ENCODE results near the gene PHLDB1. TPM values are rescaled to one million over a fixed set of nuclear protein-coding genes. Genes with fewer than 3 reads are reported as not detected.

The PHLDB1 gene
- polyA plus RNA-seq, 1 experiment, result 83.0 TPM

- no peak overlapping the region for H3K4me3 ChIP-seq (ENCODE audit: low read depth, low read length)
- H3K27ac ChIP-seq (ENCODE audit: low read depth, low read length), result no peak overlapping the region
- ChIA-PET CTCF (interaction anchor here (0.7 to 2.3 kb wide), 2 partner anchors 16 to 81 kb away, joined by 3 to 18 read pairs; no protein-coding TSS in a partner anchor), POLR2A (interaction anchor here (0.6 kb wide), 2 partner anchors 27 to 309 kb away, joined by 3 to 11 read pairs; partner anchors contain the start of gene TREH)
- peaks cover 15% of the 10 kb centered on the region for H3K27me3 ChIP-seq (ENCODE audit: control insufficient read depth, insufficient read depth, low read length)
- no peak for TF ChIP-seq CTCF (IDR thresholded peaks at IDR 0.05; ENCODE audit: low read depth, low read length)
- no peak for DNase-seq (ENCODE audit: low read depth, low spot score)
- no peaks in the 10 kb centered on the region for H3K9me3 ChIP-seq (ENCODE audit: control insufficient read depth, insufficient read depth, low read length)
These were observed 98.6 kb downstream of the PHLDB1 start for GRCh38 chr11:118705791-118706545.

GRCh38 chr11:118706546-118706825, 99.1 kb downstream of the PHLDB1 start:
- no peak for TF ChIP-seq CTCF (IDR thresholded peaks at IDR 0.05; ENCODE audit: low read depth, low read length)
- ChIA-PET POLR2A (interaction anchor here (0.6 kb wide), 1 partner anchor 27 kb away, joined by 3 read pairs; the partner anchor contains the start of gene TREH), CTCF (interaction anchor here (0.6 to 2.3 kb wide), 3 partner anchors 16 to 80 kb away, joined by 3 to 18 read pairs (median 3); no protein-coding TSS in a partner anchor)
- H3K27me3 ChIP-seq (ENCODE audit: control insufficient read depth, insufficient read depth, low read length), result peaks cover 17% of the 10 kb centered on the region
- DNase-seq (ENCODE audit: low read depth, low spot score), result no peak
- no peak overlapping the region for H3K27ac ChIP-seq (ENCODE audit: low read depth, low read length)
- H3K4me3 ChIP-seq (ENCODE audit: low read depth, low read length), result no peak overlapping the region
- no peaks in the 10 kb centered on the region for H3K9me3 ChIP-seq (ENCODE audit: control insufficient read depth, insufficient read depth, low read length)

Small RNAs within 50 kb of the gene (small RNA-seq; reads per million reads assigned to genes)
- gene RNU6-1157P (ENCODE audit: insufficient read length, low read depth) (not detected), gene RNU6-376P (ENCODE audit: insufficient read length, low read depth) (not detected)

Other genes starting within 250 kb of the PHLDB1 start
- gene UBE4A, start 248.0 kb upstream of the PHLDB1 start, polyA plus RNA-seq (2011; rRNA removed), result 32.0 and 33.7 TPM in 2 replicates
- gene ATP5MG, start 206.0 kb upstream of the PHLDB1 start, polyA plus RNA-seq (2011; rRNA removed), result 346 and 423 TPM in 2 replicates
- gene KMT2A, start 171.1 kb upstream of the PHLDB1 start, polyA plus RNA-seq (2011; rRNA removed), result 23.6 and 28.7 TPM in 2 replicates
- gene TTC36, start 80.1 kb upstream of the PHLDB1 start, polyA plus RNA-seq (2011; rRNA removed), result not detected in 2 replicates
- 22.5 and 26.1 TPM in 2 replicates for gene TMEM25, start 76.4 kb upstream of the PHLDB1 start, polyA plus RNA-seq (2011; rRNA removed)
- gene IFT46, start 41.7 kb upstream of the PHLDB1 start, polyA plus RNA-seq (2011; rRNA removed), result 40.8 and 57.2 TPM in 2 replicates
- gene ARCN1, start 35.2 kb upstream of the PHLDB1 start, polyA plus RNA-seq (2011; rRNA removed), result 303 and 387 TPM in 2 replicates
- gene TREH, start 72.0 kb downstream of the PHLDB1 start, polyA plus RNA-seq (2011; rRNA removed), result not detected in 2 replicates
- gene DDX6, start 183.5 kb downstream of the PHLDB1 start, polyA plus RNA-seq (2011; rRNA removed), result 68.8 and 81.8 TPM in 2 replicates

Data from AG04450 (cell line).